ENCODE results near the gene HBZ.
"Not testable (repeated sequence)": the region's sequence is repeated elsewhere in the genome, so short reads cannot be mapped to it uniquely, and the experiment has no call there.

Gene HBZ

GRCh38 chr16:164827-165538 is 12.5 kb downstream of the HBZ start:
- no peak for DNase-seq (ENCODE audit: low read depth)

GRCh38 chr16:165539-166374 is 13.3 kb downstream of the HBZ start, which contains the start of gene HBM:
TSS of gene HBM (plus strand) at chr16:165978. CDS start at chr16:165998, 20 bp downstream.
- no peak for DNase-seq (ENCODE audit: low read depth)

- no peak for DNase-seq (ENCODE audit: low read depth)
Measured at GRCh38 chr16:166375-167121, 14.1 kb downstream of the HBZ start.

- DNase-seq (ENCODE audit: low read depth), result no peak
Measured at GRCh38 chr16:167122-167690, 14.8 kb downstream of the HBZ start.

GRCh38 chr16:168424-168823 is 16.0 kb downstream of the HBZ start:
- DNase-seq (ENCODE audit: low read depth), result no peak

GRCh38 chr16:169014-169413 is 16.6 kb downstream of the HBZ start:
- DNase-seq (ENCODE audit: low read depth), result no peak

GRCh38 chr16:170088-170507 is 17.7 kb downstream of the HBZ start:
- DNase-seq (ENCODE audit: low read depth), result not testable (repeated sequence)

- DNase-seq (ENCODE audit: low read depth), result no peak
Measured at GRCh38 chr16:170788-171187, 18.3 kb downstream of the HBZ start.

- DNase-seq (ENCODE audit: low read depth), result not testable (repeated sequence)
Measured at GRCh38 chr16:172374-172941, 20.0 kb downstream of the HBZ start, which contains the start of gene HBA2. TSS of gene HBA2 (plus strand) at chr16:172876. CDS start at chr16:172913, 37 bp downstream.

- DNase-seq (ENCODE audit: low read depth), result not testable (repeated sequence)
Measured at GRCh38 chr16:173211-173854, 20.9 kb downstream of the HBZ start.

- not testable (repeated sequence) for DNase-seq (ENCODE audit: low read depth)
Measured at GRCh38 chr16:173928-174769, 21.7 kb downstream of the HBZ start.

- no peak for DNase-seq (ENCODE audit: low read depth)
Measured at GRCh38 chr16:175011-175949, 22.8 kb downstream of the HBZ start.

- not testable (repeated sequence) for DNase-seq (ENCODE audit: low read depth)
Measured at GRCh38 chr16:176006-176405, 23.6 kb downstream of the HBZ start.

GRCh38 chr16:176477-177382 is 24.3 kb downstream of the HBZ start, which contains the start of gene HBA1:
TSS of gene HBA1 (plus strand) at chr16:176680. CDS start at chr16:176717, 37 bp downstream.
- DNase-seq (ENCODE audit: low read depth), result not testable (repeated sequence)

GRCh38 chr16:177394-177822 is 25.0 kb downstream of the HBZ start:
- DNase-seq (ENCODE audit: low read depth), result no peak

GRCh38 chr16:177981-178667 is 25.7 kb downstream of the HBZ start:
- no peak for DNase-seq (ENCODE audit: low read depth)

GRCh38 chr16:178668-179015 is 26.2 kb downstream of the HBZ start:
- no peak for DNase-seq (ENCODE audit: low read depth)
